A673 (cell line): ENCODE measurements around the gene ITPA. TPM values are rescaled to one million over a fixed set of nuclear protein-coding genes. Genes with fewer than 3 reads are reported as not detected.

Experiments
- BruUV-seq: library from RNA; stranded (reverse); fragments of 400-500 nt; replicated peaks from 2 replicates; lab custom pipeline; 2021; lab: Mats Ljungman, UMichigan
- CTCF ChIA-PET: fragments of 300-600 bp; sonication (Branson Sonifier 250); formaldehyde crosslinking; loops from one replicate; lab custom pipeline; 2022; ENCODE audit warnings: antibody characterized with exemption; lab: Charles Lee
- POLR2A ChIA-PET: fragments of 300-600 bp; sonication (Branson Sonifier 250); formaldehyde crosslinking; loops from one replicate; lab custom pipeline; 2022; ENCODE audit warnings: antibody characterized with exemption; ENCODE audit not compliant: low non-redundant PET; lab: Charles Lee
- DNase-seq: peaks from one replicate; pipeline ENCODE4 v3.0.0-alpha.2; 2015; ENCODE audit warnings: low spot score
- H3K27ac ChIP-seq: fragments of 200-600 bp; sonication (generic); 2 replicates; pipeline ENCODE4 v1.5.1; 2016; ENCODE audit warnings: mixed run types, low read depth, mild to moderate bottlenecking, mixed read lengths, antibody characterized with exemption, low read length; ENCODE audit not compliant: poor library complexity, severe bottlenecking
- H3K27me3 ChIP-seq: fragments of 200-600 bp; sonication (generic); replicated peaks from 2 replicates; pipeline ENCODE4 v1.6.1; 2017; ENCODE audit warnings: mixed run types, low read depth, mild to moderate bottlenecking, mixed read lengths, antibody characterized with exemption, low read length; ENCODE audit not compliant: insufficient read depth, poor library complexity
- H3K36me3 ChIP-seq: fragments of 200-600 bp; sonication (generic); 2 replicates; pipeline ENCODE4 v1.6.1; 2016; ENCODE audit warnings: mixed run types, mild to moderate bottlenecking, mixed read lengths, antibody characterized with exemption, low read length; ENCODE audit not compliant: insufficient read depth, poor library complexity, severe bottlenecking
- H3K4me1 ChIP-seq: fragments of 200-600 bp; sonication (generic); 2 replicates; pipeline ENCODE4 v1.6.1; 2017; ENCODE audit warnings: mixed run types, mild to moderate bottlenecking, mixed read lengths, antibody characterized with exemption, low read length; ENCODE audit not compliant: insufficient read depth, poor library complexity, severe bottlenecking
- H3K4me3 ChIP-seq: fragments of 200-600 bp; sonication (generic); 2 replicates; pipeline ENCODE4 v1.5.1; 2016; ENCODE audit warnings: low read depth, mixed run types, mild to moderate bottlenecking, mixed read lengths, low read length; ENCODE audit not compliant: poor library complexity, severe bottlenecking
- H3K9me3 ChIP-seq: fragments of 200-600 bp; sonication (generic); 2 replicates; pipeline ENCODE4 v1.6.1; 2016; ENCODE audit warnings: mixed run types, low read depth, mild to moderate bottlenecking, mixed read lengths, antibody characterized with exemption, low read length; ENCODE audit not compliant: poor library complexity, severe bottlenecking
- CTCF ChIP-seq: fragments of 300-800, 200-600 bp; sonication (generic); conservative IDR thresholded peaks from 2 replicates; pipeline ENCODE4 v1.5.1; 2017; ENCODE audit warnings: low read depth, mild to moderate bottlenecking, antibody characterized with exemption, low read length, moderate library complexity, mixed read lengths
- EZH2 ChIP-seq: fragments of 200-600 bp; sonication (generic); IDR thresholded peaks from 2 replicates; pipeline ENCODE4 v1.6.1; 2017; ENCODE audit warnings: borderline replicate concordance, low read depth, mild to moderate bottlenecking, mixed read lengths, antibody characterized with exemption, low read length; ENCODE audit not compliant: poor library complexity, severe bottlenecking
- intact Hi-C: fragments of 100-400 bp; cut with micrococcal nuclease; formaldehyde crosslinking; loops from one replicate; pipeline ENCODE4 v1.10.0; 2022; ENCODE audit not compliant: unreplicated experiment
- total RNA-seq: library from RNA; stranded (reverse); gene quantifications from 2 replicates; pipeline ENCODE4 v1.2.3, GENCODE V29; 2021

The ITPA gene
- total RNA-seq, 1 experiment from 2014 or later, result 81.3 TPM

GRCh38 chr20:3223994-3224680, 14.8 kb downstream of the ITPA start:
- POLR2A ChIA-PET, result no interaction called here
- CTCF ChIA-PET, result no interaction called here

GRCh38 chr20:3224681-3225421, 15.6 kb downstream of the ITPA start:
- intact Hi-C loops, result no loop called here

More at GRCh38 chr20:3223994-3224680, 14.8 kb downstream of the ITPA start:
- intact Hi-C loops, result no loop called here
- Histone ChIP-seq H3K36me3 (peaks cover 13% of the 10 kb centered on the region), H3K9me3 (no peaks in the 10 kb centered on the region), H3K27ac (no peak overlapping the region), H3K4me3 (no peak overlapping the region), H3K27me3 (no peaks in the 10 kb centered on the region), H3K4me1 (no peaks in the 10 kb centered on the region)
- TF ChIP-seq CTCF (no peak), EZH2 (no peak)
- DNase-seq, result no peak
- BruUV-seq, result no TSS peak

GRCh38 chr20:3226093-3226492, 16.8 kb downstream of the ITPA start:
- DNase-seq, result no peak
- POLR2A ChIA-PET, result no interaction called here
- H3K4me1 ChIP-seq, result no peaks in the 10 kb centered on the region
- CTCF ChIA-PET, result no interaction called here
- no peak overlapping the region for H3K27ac ChIP-seq
- peaks cover 4% of the 10 kb centered on the region for H3K36me3 ChIP-seq
- H3K4me3 ChIP-seq, result no peak overlapping the region
- no TSS peak for BruUV-seq
- H3K9me3 ChIP-seq, result no peaks in the 10 kb centered on the region
- intact Hi-C loops, result no loop called here
- no peaks in the 10 kb centered on the region for H3K27me3 ChIP-seq
- TF ChIP-seq CTCF (no peak), EZH2 (no peak)

More at GRCh38 chr20:3224681-3225421, 15.6 kb downstream of the ITPA start:
- ChIA-PET POLR2A (no interaction called here), CTCF (no interaction called here)
- peaks cover 13% of the 10 kb centered on the region for H3K36me3 ChIP-seq
- BruUV-seq, result no TSS peak
- no peak overlapping the region for H3K27ac ChIP-seq
- no peaks in the 10 kb centered on the region for H3K27me3 ChIP-seq
- H3K4me1 ChIP-seq, result no peaks in the 10 kb centered on the region
- no peak for TF ChIP-seq EZH2
- no peak for TF ChIP-seq CTCF
- no peak overlapping the region for H3K4me3 ChIP-seq
- no peaks in the 10 kb centered on the region for H3K9me3 ChIP-seq
- no peak for DNase-seq
